Adrenal gland (tissue), 12 donors: ENCODE data around the gene TMEM184C. TPM values are rescaled to one million over a fixed set of nuclear protein-coding genes. Genes with fewer than 3 reads are reported as not detected.

Experiments used
- DNase-seq, 7 donors: peaks; one replicate each; pipeline ENCODE4 v3.0.0-alpha.2; 2019 to 2020
- H3K27ac ChIP-seq, 5 donors: fragments of 200-600 bp; sonication (generic) in 4 of 5; 1 replicate in 3 of 5; 2 replicates in 2 of 5; pipeline versions ENCODE4 v1.5.1 to v1.8.0; 2016 to 2020; ENCODE audit warnings: mild to moderate bottlenecking in 1 of 5
- H3K27me3 ChIP-seq: fragments of 200-600 bp; 2 replicates; pipeline ENCODE4 v1.8.0; 2021
- H3K36me3 ChIP-seq, 2 donors: fragments of 200-600 bp; replicated peaks in 1 of 2; 1 replicate in 1 of 2; 2 replicates in 1 of 2; pipeline versions ENCODE4 v1.5.1 to v1.8.0; 2018 to 2022
- H3K4me1 ChIP-seq, 2 donors: fragments of 200-600 bp; replicated peaks in 1 of 2; 1 replicate in 1 of 2; 2 replicates in 1 of 2; pipeline versions ENCODE4 v1.5.1 to v1.8.0; 2018 to 2021
- H3K4me3 ChIP-seq, 4 donors: fragments of 200-600 bp; sonication (generic) in 3 of 4; one replicate each; pipeline ENCODE4 v1.5.1; 2016 to 2018
- H3K9me3 ChIP-seq, 3 donors: fragments of 200-600 bp; sonication (generic) in 1 of 3; replicated peaks in 1 of 3; 1 replicate in 2 of 3; 2 replicates in 1 of 3; pipeline versions ENCODE4 v1.5.1 to v1.8.0; 2016 to 2021
- POLR2A ChIP-seq, 2 donors: fragments of 450-650 bp; IDR thresholded peaks; one replicate each; pipeline ENCODE4 v1.6.1; 2017; ENCODE audit warnings: antibody characterized with exemption in 2 of 2, mild to moderate bottlenecking in 2 of 2, moderate library complexity in 1 of 2
- WGBS, 4 donors: extraction: QIAGEN DNeasy Blood & Tissue Kit in 2 of 4; methylation state at CpG; one replicate each; pipeline versions ENCODE4 v1.1.5 to v1.1.7; 2013 to 2017; 5-methylcytosine and 5-hydroxymethylcytosine counted together
- intact Hi-C, 2 donors: fragments of 100-400 bp; cut with DNase I; formaldehyde crosslinking; loops; one replicate each; pipeline versions ENCODE4 v1.14.1 to v1.15.0; 2022 to 2023
- polyA plus RNA-seq, 3 donors: library from polyadenylated mRNA; stranded (reverse); fragments of 200-250 nt in 2 of 3; fragments of 350-450 nt in 1 of 3; fragmentation: Illumina TruSeq in 1 of 3; extraction: RNeasy Lipid Tissue Mini Kit (QIAGEN cat#74804) in 1 of 3; gene quantifications; one replicate each; pipeline ENCODE4 v1.2.3, GENCODE V29; 2013 to 2014
- total RNA-seq, 9 donors: library from RNA; depleted of rRNA in 4 of 9; stranded (reverse); fragments of >200 nt in 4 of 9; fragments of 120-200 nt in 1 of 9; fragmentation: NEBNext Ultra II Directional in 1 of 9; extraction: Animal tissue kit (Norgen Biotek cat#: 25700) in 1 of 9; gene quantifications; one replicate each; pipeline versions ENCODE4 v1.1.0 to v1.2.4, GENCODE V29; 2013 to 2023
- TF ChIP-seq, protein P1 (sequence below), 6 experiments: fragments of 450-650 bp in 4 of 6; fragments of 200-600 bp in 2 of 6; sonication (generic) in 1 of 6; IDR thresholded peaks; 1 replicate in 5 of 6; 2 replicates in 1 of 6; pipeline versions ENCODE4 v1.5.1 to v1.8.0; 2016 to 2021; ENCODE audit warnings: antibody characterized with exemption in 6 of 6, mild to moderate bottlenecking in 2 of 6, moderate library complexity in 1 of 6
- donor health status: healthy with polysubstance abuse.
- donor health status: Bipolar disorder and iron deficiency.
- donor health status: DM: yes; HTN: yes; CAD: no.
- donor health status: DM: no; HTN: no; CAD: no.
- donor health status: DM: no; HTN: no; CAD: no.
- donor health status: DM: yes; HTN: yes; CAD: no.

The TMEM184C gene
- total and polyA plus RNA-seq, 12 donors, result 4.0 to 63.8 (median 40.6) TPM

DNA sequence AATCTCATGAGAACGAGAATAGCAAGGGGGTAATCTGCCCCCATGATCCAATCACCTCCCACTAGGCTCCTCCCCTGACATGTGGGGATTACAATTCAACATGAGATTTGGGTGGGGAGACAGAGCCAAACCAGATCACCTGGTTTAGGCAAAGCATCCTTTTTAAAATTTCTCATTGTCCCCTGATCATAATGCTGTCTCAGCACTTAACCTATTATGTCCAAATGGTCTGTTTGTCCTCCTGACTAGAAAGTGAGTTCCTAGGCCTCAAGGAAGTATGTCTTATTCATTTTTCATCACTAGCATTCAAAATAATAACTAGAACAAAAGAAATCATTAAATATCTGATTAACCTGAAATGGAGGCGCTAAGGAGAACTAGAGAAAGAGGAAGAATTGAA lies 74.6 kb downstream of the TMEM184C start:
- no peak for DNase-seq
- H3K9me3 ChIP-seq, result no peaks in the 10 kb centered on the region
- TF ChIP-seq, protein P1, sequence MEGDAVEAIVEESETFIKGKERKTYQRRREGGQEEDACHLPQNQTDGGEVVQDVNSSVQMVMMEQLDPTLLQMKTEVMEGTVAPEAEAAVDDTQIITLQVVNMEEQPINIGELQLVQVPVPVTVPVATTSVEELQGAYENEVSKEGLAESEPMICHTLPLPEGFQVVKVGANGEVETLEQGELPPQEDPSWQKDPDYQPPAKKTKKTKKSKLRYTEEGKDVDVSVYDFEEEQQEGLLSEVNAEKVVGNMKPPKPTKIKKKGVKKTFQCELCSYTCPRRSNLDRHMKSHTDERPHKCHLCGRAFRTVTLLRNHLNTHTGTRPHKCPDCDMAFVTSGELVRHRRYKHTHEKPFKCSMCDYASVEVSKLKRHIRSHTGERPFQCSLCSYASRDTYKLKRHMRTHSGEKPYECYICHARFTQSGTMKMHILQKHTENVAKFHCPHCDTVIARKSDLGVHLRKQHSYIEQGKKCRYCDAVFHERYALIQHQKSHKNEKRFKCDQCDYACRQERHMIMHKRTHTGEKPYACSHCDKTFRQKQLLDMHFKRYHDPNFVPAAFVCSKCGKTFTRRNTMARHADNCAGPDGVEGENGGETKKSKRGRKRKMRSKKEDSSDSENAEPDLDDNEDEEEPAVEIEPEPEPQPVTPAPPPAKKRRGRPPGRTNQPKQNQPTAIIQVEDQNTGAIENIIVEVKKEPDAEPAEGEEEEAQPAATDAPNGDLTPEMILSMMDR (IDR thresholded peaks at IDR 0.05), result no peak
- TF ChIP-seq POLR2A (IDR thresholded peaks at IDR 0.05), result no peak
- no peaks in the 10 kb centered on the region for H3K27me3 ChIP-seq
- intact Hi-C loops, result no loop called here
- H3K27ac ChIP-seq, result no peak overlapping the region
- H3K4me1 ChIP-seq, result no peaks in the 10 kb centered on the region
- no peaks in the 10 kb centered on the region for H3K36me3 ChIP-seq
- WGBS, 4 donors, result 77 to 88% (median 83%) methylated on average over 2 of the region's 2 CpGs
- H3K4me3 ChIP-seq, result no peak overlapping the region

GRCh38 chr4:147693218-147693617 lies 76.0 kb downstream of the TMEM184C start:
- intact Hi-C loops, result no loop called here
- Histone ChIP-seq H3K9me3 (no peaks in the 10 kb centered on the region), H3K4me3 (no peak overlapping the region), H3K27ac (no peak overlapping the region), H3K27me3 (no peaks in the 10 kb centered on the region), H3K36me3 (no peaks in the 10 kb centered on the region), H3K4me1 (no peaks in the 10 kb centered on the region)
- DNase-seq, result no peak
- WGBS, 4 donors, result 80 to 93% (median 90%) methylated on average over 3 of the region's 3 CpGs
- no peak for TF ChIP-seq POLR2A (IDR thresholded peaks at IDR 0.05)
- TF ChIP-seq, protein P1 (IDR thresholded peaks at IDR 0.05), result no peak

DNA sequence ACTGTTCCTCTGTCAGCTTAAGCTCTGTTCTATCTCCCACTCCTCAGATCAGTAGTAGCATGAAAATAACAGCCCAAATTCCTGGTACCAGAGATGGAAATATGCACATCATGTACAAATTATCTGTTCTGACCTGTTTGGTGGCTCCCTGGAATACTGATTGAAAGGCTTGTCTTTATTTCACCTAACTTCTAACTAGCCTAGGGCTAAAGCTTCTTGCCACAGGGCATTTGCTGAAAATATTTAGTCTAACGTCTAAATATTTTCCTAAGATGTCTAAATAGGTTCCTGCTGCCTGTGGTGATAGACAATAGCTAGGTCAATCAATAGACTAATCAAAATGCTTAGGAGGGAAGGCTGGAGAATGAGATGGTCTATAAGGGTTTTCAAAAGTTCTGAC lies 79.7 kb downstream of the TMEM184C start:
- H3K9me3 ChIP-seq, result no peaks in the 10 kb centered on the region
- TF ChIP-seq POLR2A (IDR thresholded peaks at IDR 0.05), result no peak
- TF ChIP-seq, protein P1 (IDR thresholded peaks at IDR 0.05), result no peak
- no peak overlapping the region for H3K27ac ChIP-seq
- WGBS, 4 donors, result 29 to 59% (median 42%) methylated on average over 1 of the region's 1 CpG
- H3K4me3 ChIP-seq, result no peak overlapping the region
- intact Hi-C loops, result no loop called here
- DNase-seq, result no peak
- H3K27me3 ChIP-seq, result no peaks in the 10 kb centered on the region
- no peaks in the 10 kb centered on the region for H3K4me1 ChIP-seq
- H3K36me3 ChIP-seq, result no peaks in the 10 kb centered on the region

DNA sequence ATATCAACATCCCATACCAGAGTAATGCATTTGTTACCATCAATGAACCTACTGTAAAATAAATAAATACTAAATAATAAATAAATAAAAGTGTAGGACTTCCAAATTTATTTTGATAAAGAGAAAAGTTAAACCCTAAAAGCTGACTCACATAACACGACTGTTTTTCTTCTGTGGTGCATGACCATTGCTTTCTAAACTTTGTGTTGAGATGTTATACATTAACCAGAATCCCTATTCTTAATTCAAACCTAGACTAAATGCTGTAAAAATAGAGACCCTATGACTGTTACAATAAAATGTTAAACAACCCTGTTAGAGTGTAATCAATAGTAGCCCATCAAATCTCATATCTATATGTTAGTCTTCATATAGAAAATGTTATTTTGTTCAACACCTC lies 87.6 kb downstream of the TMEM184C start:
- Histone ChIP-seq H3K4me1 (no peaks in the 10 kb centered on the region), H3K36me3 (no peaks in the 10 kb centered on the region), H3K9me3 (no peaks in the 10 kb centered on the region), H3K27me3 (no peaks in the 10 kb centered on the region), H3K4me3 (no peak overlapping the region), H3K27ac (no peak overlapping the region)
- TF ChIP-seq POLR2A (IDR thresholded peaks at IDR 0.05), result no peak
- TF ChIP-seq, protein P1 (IDR thresholded peaks at IDR 0.05), result no peak
- intact Hi-C loops, result loop anchor here (5.0 kb wide), 1 partner anchor 162 kb away; no protein-coding TSS in a partner anchor
- no peak for DNase-seq
- WGBS, 4 donors, result 71 to 88% (median 83%) methylated on average over 1 of the region's 1 CpG
